Rectal smooth muscle tissue (tissue), 1 donor: ENCODE results near the gene SFTPA2.
"Not testable (repeated sequence)": the region's sequence is repeated elsewhere in the genome, so short reads cannot be mapped to it uniquely, and the experiment has no call there.

ENCODE experiments used
- H3K27ac ChIP-seq: one replicate; pipeline ENCODE4 v1.7.0; 2013; ENCODE audit warnings: low read depth, low read length, inconsistent platforms
- H3K27me3 ChIP-seq: one replicate; pipeline ENCODE4 v1.7.0; 2013; ENCODE audit warnings: low read length; ENCODE audit not compliant: control insufficient read depth, insufficient read depth
- H3K36me3 ChIP-seq: one replicate; pipeline ENCODE4 v1.7.0; 2013; ENCODE audit warnings: low read length; ENCODE audit not compliant: control insufficient read depth, insufficient read depth
- H3K4me1 ChIP-seq: one replicate; pipeline ENCODE4 v1.7.0; 2013; ENCODE audit warnings: low read length; ENCODE audit not compliant: control insufficient read depth, insufficient read depth
- H3K4me3 ChIP-seq: one replicate; pipeline ENCODE4 v1.7.0; 2013; ENCODE audit warnings: low read length
- H3K9ac ChIP-seq: one replicate; pipeline ENCODE4 v1.7.0; 2013; ENCODE audit warnings: low read length

SFTPA2 gene

DNA sequence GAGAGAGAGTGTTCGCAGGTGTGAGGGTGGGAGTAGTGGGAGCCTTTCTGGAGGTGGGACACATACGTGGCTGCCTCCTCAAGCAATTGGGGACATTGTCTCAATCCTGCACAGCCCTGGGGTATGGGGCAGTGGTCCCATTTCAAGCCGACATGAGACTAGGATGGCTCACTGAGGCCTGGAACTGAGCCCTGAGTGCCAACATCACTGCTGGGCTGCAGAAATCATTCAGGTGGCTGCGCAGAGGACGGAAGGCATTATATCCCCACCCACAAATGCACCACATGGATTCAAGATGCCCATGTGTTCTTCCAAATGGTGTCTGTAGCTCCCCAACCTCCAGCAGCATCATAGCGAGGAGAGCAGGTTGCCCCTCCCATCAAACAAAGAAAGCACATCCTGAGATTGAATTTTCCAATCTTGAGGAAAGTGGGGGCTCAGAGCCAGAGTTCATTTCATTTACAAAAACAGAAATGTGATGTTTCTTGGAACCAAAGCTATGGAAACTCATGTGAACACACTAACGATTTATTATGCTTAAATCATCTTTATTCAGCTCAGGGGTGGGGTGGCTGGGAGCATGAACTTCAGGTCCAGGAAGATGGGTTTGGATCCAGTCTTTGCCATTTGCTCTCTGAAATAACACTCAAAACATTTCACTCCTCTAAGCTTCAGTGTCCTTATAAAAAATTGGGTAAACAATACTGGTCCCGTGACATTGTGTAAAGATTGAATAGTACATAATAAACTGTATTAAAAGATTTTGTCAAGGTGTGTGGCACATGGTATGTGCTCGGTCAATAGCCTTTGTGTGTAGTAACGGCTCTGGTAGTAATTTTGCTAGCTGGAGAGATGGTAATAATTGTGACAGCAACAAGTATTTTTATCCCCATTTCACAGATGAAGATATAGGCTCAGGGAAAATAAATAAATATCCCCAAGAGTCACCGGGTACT is 4.6 kb downstream of the SFTPA2 start:
- Histone ChIP-seq H3K27me3 (peaks cover 2% of the 10 kb centered on the region), H3K9ac (no peak overlapping the region), H3K36me3 (no peaks in the 10 kb centered on the region), H3K4me1 (no peaks in the 10 kb centered on the region), H3K27ac (no peak overlapping the region), H3K4me3 (no peak overlapping the region)

DNA sequence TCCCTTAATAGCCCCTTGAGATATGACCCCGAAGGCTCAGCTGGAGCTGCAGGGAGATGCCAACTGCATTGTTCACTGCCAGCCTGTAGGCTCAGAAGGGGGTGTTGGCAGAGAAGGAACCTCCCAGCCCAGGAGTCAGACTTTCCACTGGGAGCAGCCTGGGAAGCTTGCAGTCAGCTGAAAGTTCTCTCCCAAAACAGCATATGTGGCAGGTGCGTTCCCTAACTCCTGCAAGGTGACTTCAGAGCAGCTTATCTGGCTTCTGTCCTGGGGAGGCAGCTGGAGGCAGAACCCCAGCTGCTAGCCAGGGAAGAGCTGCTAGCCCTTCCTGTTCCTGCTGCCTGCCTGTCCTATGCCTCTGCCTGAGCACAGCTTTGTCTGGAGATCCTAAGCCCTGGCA is 8.1 kb downstream of the SFTPA2 start:
- H3K36me3 ChIP-seq = no peaks in the 10 kb centered on the region
- no peak overlapping the region for H3K9ac ChIP-seq
- no peak overlapping the region for H3K4me3 ChIP-seq
- H3K4me1 ChIP-seq = no peaks in the 10 kb centered on the region
- H3K27ac ChIP-seq = no peak overlapping the region
- H3K27me3 ChIP-seq = peaks cover 2% of the 10 kb centered on the region

DNA sequence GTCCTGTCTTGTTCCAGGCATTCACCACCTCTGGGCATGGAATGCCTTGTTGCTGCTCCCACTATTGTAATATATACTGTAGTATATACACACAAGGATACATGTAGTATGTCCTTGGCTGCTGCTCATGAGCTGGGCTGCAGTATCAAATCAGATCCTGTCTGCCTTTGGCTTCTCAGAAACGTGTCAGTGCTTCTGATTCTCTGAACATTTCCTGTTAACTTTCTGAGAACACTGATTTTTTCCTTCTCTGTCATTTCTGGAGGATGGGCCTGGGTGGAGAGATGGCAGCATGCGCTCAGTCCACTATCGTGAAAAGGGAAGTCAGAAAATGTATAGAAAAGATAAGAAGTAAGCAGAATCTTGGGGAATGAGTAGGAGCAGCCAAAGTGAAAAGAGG is 12.2 kb downstream of the SFTPA2 start:
- Histone ChIP-seq H3K36me3 (no peaks in the 10 kb centered on the region), H3K9ac (no peak overlapping the region), H3K27ac (no peak overlapping the region), H3K4me1 (no peaks in the 10 kb centered on the region), H3K4me3 (no peak overlapping the region), H3K27me3 (peaks cover 2% of the 10 kb centered on the region)

DNA sequence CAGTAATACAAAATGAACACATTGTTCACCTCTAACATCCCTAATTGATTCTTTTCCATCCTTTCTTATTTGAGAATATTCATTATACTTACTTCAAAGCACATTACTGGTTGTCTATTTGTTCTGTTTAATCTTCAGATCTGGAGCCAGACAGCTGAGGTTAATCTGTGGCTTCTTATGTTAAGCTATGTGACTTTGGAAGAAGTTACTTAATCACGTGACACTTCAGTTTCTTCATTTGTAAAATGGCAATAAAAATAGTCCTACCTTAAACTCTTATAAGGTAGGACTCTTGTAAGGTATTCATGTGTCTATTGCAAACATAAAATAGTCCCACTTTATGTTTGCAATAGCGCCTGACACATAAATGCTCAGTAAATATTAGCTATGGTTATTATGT is 13.1 kb downstream of the SFTPA2 start:
- H3K36me3 ChIP-seq, H3K4me1 ChIP-seq, H3K4me3 ChIP-seq, H3K27ac ChIP-seq, H3K9ac ChIP-seq, H3K27me3 ChIP-seq: not testable (repeated sequence)

DNA sequence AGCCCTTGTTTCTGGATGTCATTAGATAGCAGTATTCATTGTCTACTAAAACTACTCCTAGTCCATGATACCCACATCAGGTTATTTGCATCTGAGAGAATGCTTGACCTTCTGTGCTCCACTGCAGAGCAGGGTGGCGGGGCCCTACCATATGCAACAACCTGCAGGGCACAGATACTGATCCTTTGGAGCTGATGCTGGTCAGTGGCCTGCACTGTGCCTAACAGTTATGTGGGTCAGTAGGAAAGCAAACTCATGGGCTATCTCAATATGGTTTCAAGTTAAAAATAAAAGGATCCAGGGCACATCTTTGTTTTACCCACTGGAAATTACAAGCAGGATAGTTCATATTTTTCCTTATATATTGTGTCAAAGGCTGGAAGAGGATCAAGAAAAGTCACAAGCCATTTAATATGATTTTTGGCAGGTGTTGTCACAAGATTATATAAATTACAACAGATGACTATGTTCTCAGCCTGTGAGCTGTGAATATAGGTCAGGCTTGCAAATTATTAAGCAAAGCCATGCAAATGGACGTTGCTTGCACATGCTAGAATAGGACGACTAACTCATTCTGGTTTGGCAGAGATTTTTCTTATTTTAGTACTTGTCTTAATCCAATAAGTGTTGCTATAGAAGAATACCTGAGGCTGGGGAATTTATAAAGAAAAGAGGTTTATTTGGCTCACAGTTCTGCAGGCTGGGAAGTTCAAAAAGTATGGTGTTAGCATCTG is 15.1 kb downstream of the SFTPA2 start:
- H3K27ac ChIP-seq, H3K4me3 ChIP-seq, H3K27me3 ChIP-seq, H3K36me3 ChIP-seq, H3K9ac ChIP-seq, H3K4me1 ChIP-seq: not testable (repeated sequence)

DNA sequence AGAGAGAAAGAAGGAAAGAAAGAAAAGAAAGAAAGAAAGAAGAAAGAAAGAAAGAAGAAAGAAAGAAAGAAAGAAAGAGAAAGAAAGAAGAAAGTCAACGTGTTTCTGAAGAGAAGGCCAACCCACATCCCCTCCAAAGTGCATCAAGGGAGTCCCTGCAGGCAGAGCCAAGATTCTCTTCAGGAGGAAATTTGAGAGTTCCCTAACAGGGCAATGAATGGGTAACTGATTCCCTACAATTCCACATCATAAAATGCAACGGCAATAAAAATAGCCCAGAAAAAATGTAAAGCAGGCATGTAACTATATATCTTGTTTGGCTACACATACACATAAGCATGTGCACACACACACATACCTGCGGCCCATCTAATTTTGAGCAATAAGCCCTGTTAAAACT is 15.8 kb downstream of the SFTPA2 start:
- not testable (repeated sequence) for H3K4me1 ChIP-seq, H3K9ac ChIP-seq

DNA sequence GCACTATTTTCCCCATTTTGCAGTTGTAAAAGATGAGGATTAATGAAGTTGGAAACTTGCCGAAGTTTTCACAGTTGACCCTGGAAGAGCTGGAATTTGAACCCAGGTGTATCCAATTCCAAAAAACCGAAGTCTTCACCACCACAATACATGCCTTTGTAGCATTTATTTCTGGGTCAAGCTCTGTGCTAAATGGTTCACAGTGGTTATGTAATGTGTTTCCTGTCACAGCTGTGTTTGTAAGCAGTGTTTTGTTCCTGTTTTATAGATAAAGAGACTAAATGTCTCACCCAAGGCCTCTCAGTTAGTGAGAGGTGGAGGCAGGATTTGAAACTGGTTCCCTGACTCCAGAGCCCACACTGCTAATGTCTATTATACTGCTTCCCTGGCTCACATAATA is 17.6 kb downstream of the SFTPA2 start:
- Histone ChIP-seq H3K4me1 (no peaks in the 10 kb centered on the region), H3K27me3 (no peaks in the 10 kb centered on the region), H3K27ac (no peak overlapping the region), H3K4me3 (no peak overlapping the region), H3K36me3 (no peaks in the 10 kb centered on the region), H3K9ac (no peak overlapping the region)

More for the DNA sequence above, 15.8 kb downstream of the SFTPA2 start:
- not testable (repeated sequence) for H3K27ac ChIP-seq, H3K27me3 ChIP-seq, H3K4me3 ChIP-seq, H3K36me3 ChIP-seq

DNA sequence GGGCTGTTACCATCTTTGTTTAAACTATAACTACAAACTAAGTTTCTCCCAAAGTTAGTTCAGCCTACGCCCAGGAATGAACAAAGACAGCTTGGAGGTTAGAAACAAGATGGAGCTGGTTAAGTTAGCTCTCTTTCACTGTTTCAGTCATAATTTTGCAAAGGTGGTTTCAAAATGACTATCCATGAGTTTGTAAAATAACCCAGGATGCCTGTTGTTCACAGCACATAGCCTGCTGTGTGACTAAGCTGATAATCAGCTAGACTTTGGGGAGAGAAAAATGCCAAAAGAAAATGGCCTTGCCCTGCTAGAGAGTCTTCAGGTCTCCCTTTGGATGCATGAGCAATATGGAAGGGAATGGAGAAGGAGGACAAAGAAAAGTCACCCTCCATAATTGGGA is 19.3 kb downstream of the SFTPA2 start:
- H3K4me1 ChIP-seq, H3K36me3 ChIP-seq, H3K9ac ChIP-seq, H3K27ac ChIP-seq, H3K27me3 ChIP-seq, H3K4me3 ChIP-seq: not testable (repeated sequence)

DNA sequence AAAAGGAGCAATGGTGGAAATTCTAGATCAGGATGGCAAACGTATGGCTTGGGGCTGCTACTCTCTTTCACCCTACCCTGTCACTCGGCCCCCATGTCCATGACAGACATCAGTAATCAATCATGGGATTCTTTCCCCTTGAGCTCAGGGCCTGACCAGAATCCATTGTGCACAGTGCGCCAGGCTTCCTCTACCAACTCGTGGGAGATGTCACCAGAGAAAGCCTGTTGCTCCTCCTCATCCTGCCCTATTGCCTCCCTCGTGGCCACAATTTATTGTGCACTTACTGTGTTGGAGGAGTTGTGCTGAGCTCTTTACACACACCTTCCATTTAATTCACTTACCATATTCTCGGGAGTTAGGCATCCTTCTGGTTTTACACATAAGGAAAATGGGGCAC is 21.9 kb downstream of the SFTPA2 start:
- H3K27me3 ChIP-seq, H3K4me3 ChIP-seq, H3K9ac ChIP-seq: not testable (repeated sequence)

DNA sequence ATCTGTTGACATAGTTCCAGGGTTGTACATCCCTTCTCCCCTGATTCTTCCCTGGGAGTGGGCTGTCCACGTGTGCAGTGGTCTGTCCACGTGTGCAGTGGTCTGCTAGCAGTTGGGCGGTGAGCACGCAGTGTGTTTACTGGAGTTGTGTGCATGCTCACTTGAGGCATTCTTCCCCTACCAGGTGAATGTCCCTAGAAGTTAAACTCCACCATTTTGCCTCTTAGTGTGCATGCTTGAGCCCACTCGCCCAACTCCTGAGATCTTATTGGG is 26.4 kb downstream of the SFTPA2 start:
- not testable (repeated sequence) for H3K27ac ChIP-seq, H3K4me3 ChIP-seq, H3K9ac ChIP-seq, H3K27me3 ChIP-seq, H3K4me1 ChIP-seq, H3K36me3 ChIP-seq

More for the DNA sequence above, 21.9 kb downstream of the SFTPA2 start:
- H3K27ac ChIP-seq, H3K36me3 ChIP-seq, H3K4me1 ChIP-seq: not testable (repeated sequence)

DNA sequence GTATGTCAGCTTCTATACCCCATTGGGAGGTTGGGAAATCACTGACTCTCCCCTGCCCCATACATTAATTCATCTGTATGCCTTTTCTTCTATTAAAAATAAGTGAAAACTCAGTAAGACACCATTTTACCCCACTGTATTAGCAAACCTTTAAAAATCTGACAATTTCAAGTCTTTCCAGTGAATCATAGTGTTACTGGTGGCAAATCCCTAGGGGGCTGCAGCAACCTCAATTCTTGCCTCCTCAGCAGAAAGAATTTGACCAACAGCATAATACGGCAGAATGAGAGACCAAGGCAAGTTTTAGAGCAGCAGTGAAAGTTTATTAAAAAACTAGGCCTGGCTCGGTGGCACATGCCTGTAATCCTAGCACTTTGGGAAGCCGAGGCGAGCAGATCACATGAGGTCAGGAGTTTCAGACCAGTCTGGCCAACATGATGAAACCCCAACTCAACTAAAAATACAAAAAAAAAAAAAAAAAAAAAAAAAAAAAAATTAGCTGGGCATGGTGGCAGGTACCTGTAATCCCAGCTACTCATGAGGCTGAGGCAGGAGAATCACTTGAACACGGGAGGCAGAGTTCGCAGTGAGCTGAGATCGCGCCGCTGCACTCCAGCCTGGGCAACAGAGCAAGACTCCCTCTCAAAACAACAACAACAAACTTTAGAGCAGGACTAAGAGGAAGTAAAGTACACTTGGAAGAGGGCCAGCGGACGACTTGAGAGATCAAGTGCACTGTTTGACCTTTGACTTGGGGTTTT is 26.9 kb downstream of the SFTPA2 start:
- H3K36me3 ChIP-seq, H3K9ac ChIP-seq, H3K27ac ChIP-seq, H3K4me3 ChIP-seq, H3K27me3 ChIP-seq, H3K4me1 ChIP-seq: not testable (repeated sequence)

DNA sequence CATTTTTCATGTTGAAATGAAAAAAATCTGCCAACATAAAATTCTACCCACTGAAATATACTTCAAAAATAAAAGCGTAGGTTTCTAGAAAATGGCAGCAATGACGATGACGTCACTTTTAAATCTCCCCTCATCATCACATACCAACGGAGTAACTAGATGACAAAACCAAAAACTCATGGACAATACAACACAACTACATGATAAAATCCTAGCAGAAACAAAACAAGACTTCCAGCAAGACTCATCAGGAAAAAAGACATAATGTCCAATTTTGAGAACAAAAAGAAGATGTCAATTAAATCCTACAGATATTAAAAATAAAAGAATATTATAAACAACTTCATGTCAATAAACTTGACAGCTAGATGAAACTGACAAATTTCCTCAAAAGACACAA is 31.9 kb downstream of the SFTPA2 start:
- not testable (repeated sequence) for H3K4me3 ChIP-seq, H3K4me1 ChIP-seq, H3K36me3 ChIP-seq, H3K27me3 ChIP-seq, H3K9ac ChIP-seq, H3K27ac ChIP-seq
